Urothelium cell line (cell line): ENCODE data around the gene RNF223.
"Not testable (repeated sequence)": the region's sequence is repeated elsewhere in the genome, so short reads cannot be mapped to it uniquely, and the experiment has no call there.

Experiments
- DNase-seq: peaks from one replicate; pipeline ENCODE4 v3.0.0; 2011; ENCODE audit warnings: low spot score, mixed read lengths
- FAIRE-seq: peaks from 2 replicates; lab custom pipeline; 2011; peaks lifted over from hg19 to GRCh38; lab: Jason Lieb, UNC

RNF223 gene

GRCh38 chr1:1074631-1075147 is 583 bp upstream of the RNF223 start:
- DNase-seq (no peak), FAIRE-seq (no peak)

- FAIRE-seq (no peak), DNase-seq (no peak)
These were observed 1.0 kb downstream of the RNF223 start for GRCh38 chr1:1072849-1073742.

- FAIRE-seq = no peak
These were observed 1.7 kb downstream of the RNF223 start for GRCh38 chr1:1072299-1072848.

GRCh38 chr1:1071486-1072298 is 2.4 kb downstream of the RNF223 start:
- no peak for DNase-seq
- FAIRE-seq = no peak

More at GRCh38 chr1:1072299-1072848, 1.7 kb downstream of the RNF223 start:
- DNase-seq = no peak

DNA sequence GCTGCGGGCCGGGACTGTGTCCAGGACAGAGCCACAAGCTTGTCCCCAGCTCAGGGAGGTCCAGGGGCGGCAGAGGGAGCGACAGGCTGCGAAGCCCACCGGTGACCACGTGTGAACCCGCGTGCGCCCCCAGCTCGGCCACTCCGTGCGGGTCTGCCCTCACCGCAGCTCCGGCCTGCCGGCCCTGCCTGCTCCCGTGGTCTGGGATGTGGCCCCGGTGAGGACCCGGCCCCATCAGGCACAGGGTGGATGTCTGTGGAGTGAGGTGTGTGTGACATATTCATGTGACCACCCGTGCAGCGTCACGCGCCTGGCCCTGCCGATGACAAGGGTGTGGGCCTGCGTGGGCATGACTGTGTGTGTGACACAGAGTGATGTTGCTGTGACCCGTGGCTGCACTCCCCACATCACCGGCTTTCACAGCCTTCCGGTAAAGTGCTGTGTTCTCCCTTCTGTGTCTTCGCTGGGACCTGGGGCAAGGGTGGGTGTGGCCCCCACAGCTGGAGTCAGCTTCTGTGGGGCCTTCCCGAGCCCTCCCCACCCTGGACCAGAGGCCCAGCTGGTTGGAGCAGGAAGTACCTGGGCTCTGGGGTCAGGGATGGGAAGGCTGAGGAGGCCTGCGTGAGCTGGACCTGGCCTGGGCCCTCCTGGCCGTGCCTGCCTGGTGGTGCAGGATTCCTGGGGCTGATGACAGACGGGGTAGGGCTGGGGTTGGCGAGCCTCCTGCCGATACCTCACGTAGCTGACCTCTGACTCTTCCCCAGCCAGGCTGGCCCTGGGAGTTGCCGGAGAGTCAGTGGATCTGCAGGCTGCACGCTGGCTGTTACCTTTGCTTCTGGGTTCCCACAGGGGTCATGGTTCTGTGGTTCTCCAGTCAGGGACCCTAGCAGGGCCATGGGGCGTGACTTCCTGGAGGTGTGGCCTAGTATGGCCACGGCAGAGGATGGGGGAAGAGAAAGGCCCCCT is 4.1 kb downstream of the RNF223 start:
- FAIRE-seq (no peak), DNase-seq (no peak)

DNA sequence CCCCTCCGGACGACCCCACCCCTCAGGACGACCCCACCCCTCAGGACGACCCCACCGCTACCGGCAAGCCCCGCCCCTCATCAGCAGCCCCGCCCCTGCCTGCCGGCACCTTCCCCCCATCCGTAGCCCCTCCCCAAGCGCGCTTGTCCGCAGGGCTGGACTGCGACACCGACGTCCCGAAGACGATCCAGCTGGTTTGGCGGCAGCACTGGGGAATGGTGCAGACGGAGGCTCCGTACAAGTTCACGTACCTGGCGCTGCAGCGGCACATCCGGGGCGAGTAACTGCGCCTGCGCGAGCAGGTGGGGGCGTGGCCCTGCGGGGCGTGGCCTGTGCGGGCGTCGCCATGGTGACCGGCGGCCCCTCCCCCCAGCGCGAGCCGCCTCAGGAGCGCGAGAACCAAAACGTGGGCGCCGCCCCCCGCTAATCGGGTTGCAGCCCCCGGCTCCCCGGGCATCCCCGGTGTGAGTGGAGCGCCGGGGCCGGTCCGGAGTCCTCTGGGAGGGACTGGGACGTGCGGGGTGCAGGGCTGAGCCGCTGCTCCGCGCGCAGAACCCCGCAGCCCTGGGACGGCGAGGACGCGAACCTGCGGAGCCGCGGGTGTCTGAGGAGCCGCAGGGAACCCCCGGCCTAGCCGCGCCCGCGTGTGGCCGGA is 4.9 kb downstream of the RNF223 start:
- peak; percentile 94 for FAIRE-seq
- DNase-seq = peak; percentile 84

DNA sequence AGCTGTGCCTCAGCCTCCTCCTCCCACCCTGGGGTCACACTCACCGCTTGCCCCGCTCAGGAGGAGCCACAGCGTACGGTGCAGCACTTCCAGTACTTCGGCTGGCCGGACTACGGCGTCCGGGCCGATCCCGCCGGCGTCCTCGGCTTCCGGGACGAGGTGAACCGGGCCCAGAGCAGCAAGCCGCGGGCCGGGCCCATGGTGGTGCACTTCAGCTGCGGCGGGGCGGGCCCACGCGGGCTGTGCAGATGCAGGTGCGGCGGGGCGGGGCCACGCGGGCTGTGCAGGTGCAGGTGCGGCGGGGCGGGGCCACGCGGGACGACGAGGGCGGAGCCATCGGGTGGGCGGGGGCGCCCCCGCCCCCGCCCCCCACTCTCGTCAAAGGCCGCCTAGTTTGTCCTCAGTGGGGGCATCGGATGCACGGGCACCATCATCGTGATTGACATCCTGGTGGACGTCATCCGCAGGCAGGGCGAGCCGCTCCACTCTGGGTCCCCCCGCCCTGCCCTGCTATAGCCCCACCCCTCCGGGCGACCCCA is 5.5 kb downstream of the RNF223 start:
- DNase-seq (no peak), FAIRE-seq (no peak)

DNA sequence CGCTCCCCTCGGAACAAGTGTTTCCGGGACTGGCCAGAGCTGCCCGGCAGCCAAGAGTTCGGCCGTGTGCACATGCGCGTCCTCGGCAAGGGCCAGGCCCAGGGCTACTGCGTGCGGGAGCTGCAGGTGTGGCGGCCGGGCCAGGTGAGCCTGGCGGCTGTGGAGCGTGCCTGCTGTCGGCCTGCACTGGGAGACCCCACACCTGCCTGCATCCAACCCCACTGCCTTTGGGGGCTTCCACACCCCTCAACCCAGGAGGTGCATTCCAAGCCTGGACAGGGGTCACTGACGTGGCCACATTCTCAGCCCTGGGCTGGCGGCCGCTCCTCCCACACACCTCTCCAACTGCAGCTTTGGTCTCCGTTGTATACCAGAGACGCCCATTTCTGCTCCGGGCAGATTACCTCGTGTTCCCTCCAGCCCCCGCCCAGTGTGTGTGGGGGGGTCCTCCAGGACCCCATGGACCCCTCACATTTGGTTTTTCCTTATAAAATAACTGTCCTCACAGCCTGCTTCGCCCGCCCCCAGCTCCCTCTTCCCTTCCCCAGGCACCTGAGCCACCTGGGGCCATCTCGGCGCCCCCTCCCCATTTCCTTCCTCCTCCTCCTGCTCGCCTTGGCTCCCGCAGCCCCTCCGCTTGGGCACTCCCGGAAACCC is 6.1 kb downstream of the RNF223 start:
- FAIRE-seq (no peak), DNase-seq (no peak)

DNA sequence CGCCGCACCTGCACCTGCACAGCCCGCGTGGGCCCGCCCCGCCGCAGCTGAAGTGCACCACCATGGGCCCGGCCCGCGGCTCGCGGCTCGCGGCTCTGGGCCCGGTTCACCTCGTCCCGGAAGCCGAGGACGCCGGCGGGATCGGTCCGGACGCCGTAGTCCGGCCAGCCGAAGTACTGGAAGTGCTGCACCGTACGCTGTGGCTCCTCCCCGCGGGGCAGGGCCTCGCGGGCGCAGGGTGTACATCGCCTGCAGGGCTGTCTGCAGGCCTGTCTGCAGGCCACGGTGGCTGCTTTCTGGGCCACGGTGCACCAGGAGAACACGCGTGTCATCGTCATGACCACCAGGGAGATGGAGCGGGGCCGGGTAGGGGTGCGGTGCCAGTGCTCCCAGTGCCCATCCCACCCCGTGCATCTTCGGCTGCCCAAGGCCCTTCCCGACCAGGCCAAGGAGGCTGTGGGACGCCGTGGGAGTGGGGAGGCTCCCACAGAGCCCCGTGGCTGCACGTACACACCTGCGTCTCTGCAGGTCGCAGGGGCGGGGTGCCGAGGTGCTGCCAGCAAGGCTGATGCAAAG is 6.7 kb downstream of the RNF223 start:
- DNase-seq (no peak), FAIRE-seq (no peak)

GRCh38 chr1:1066403-1067283 is 7.5 kb downstream of the RNF223 start:
- FAIRE-seq = no peak
- DNase-seq = no peak

GRCh38 chr1:1065940-1066304 is 8.2 kb downstream of the RNF223 start:
- not testable (repeated sequence) for FAIRE-seq

DNA sequence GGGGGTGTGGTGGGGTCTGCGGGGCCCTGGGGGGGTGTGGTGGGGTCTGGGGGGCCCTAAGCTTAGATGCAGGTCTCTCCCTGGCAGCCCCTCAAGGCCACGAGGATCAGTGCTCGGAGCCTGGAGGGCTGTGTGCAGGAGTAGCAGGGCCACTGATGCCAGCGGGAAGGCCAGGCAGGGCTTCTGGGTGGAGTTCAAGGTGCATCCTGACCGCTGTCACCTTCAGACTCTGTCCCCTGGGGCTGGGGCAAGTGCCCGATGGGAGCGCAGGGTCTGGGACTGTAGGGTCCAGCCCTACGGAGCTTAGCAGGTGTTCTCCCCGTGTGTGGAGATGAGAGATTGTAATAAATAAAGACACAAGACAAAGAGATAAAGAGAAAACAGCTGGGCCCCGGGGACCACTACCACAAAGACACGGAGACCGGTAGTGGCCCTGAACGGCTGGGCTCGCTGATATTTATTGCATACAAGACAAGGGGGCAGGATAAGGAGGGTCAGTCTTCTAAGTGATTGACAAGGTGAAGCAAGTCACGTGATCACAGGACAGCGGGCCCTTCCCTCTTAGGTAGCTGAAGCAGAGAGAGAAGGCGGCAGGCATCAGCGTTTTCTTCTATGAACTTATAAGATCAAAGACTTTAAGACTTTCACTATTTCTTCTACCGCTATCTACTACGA is 8.7 kb downstream of the RNF223 start:
- DNase-seq = no peak
- no peak for FAIRE-seq

More at GRCh38 chr1:1065940-1066304, 8.2 kb downstream of the RNF223 start:
- not testable (repeated sequence) for DNase-seq

GRCh38 chr1:1063945-1064831 is 9.9 kb downstream of the RNF223 start:
- DNase-seq (peak; percentile 70), FAIRE-seq (peak; percentile 52)

DNA sequence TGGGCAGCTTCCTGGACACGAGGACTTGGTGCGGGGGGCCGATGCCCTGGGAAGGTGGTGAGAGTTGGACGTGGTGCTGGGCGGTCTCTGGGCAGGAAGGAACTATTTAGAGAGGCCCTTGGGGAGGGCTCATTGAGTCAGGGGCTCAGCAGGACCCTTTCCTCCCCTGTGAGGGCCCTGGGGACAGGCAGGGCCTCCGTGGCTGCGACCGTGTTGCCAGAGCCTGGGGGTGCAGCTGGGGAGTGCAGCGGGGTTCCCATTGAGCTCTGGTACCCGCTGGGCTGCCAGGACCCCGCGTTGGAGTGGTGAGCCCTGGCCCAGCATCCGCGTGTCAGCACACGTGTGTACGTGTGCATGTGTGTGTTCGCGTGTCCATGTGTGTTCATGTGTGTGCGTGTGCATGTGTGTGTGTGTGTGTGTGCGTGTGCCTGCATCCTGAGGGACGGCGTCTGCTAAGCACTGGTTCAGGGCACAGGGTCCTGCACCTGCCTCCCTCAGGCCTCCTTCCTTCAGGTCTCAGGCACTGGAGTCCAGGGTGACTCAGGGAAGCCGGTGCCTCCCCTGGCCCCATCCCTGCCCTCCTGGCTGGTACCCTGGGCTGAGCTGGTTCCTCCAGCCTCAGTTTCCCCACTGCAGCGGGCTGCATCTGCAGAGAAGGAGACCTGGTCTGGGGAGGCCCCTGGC is 10.7 kb downstream of the RNF223 start:
- FAIRE-seq (no peak), DNase-seq (no peak)
